Bone marrow (tissue), 2 donors: Measurements from ENCODE around the gene MYCBPAP.

Experiments used
- DNase-seq, 2 donors: peaks; one replicate each; lab custom pipeline; 2025; lab: John Stamatoyannopoulos, UW

The MYCBPAP gene

DNA sequence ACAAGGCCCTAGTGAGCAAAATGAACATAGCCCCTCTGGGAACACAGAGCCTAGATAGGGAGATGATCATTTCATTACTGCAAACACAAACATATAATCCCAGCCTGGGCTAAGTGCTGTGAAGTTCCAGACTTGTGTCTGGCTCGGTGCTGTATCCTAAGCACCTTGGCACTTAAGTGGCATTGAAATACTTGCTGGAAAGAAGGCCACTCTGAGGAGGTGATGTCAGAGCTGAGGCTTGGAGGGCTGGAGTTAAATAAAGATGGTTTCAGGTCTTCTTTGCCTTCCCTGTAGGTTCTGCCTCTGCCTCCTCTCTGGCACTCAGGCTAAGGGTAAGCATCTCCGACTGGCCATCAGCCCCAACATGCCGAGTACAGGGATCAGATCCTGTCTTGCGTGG, 49.9 kb downstream of the MYCBPAP start:
- no peak for DNase-seq

DNA sequence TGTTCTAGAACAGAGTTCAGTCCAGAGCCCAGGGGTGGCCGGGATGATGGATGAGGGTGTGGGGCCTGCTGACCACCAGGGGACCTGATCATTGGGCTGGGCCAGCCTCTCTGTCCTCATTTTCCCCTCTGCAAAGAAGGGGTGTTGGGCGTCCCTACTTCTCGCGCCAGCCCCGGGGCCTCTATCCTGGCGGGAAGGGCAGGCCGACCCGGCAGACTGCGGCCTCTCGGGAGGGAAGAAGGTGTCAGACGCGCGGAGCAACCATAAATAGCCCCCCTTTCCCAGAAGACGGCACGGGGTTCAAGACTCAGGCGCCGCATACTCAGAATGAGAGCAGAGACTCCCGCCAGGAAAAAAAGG, 50.3 kb downstream of the MYCBPAP start:
- no peak for DNase-seq

DNA sequence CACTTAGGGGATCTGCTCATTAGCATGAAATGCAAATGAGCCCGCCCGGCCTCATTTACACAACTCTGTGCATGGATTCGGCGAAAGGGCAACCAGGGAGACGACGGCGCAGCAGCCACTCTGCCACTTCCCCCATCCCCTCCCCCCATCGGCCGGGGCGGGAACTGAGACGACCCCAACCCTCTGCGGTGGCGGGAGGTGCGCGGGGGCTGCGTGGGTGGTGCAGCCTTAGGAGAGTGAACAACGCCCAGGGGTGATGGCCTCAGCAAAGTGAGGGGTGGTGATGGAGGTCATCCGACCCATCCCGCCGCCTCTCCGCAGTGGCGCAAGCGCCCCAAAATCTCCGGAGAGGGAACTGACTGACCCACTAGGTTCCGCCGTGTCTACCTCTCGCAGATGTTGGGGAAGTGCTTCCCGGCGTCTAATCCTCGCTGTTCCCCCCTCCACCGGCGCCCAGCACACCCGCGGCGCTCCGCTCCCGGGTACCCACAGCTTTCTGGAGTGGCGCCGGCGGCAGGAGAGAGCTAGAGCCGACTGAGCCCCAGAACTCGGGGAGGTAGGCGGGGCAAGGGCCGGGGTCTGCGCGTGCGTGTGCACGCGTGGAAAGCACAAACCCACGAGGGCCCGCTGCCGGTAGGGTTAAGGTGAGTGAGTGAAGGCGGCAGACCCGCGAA, 50.8 kb downstream of the MYCBPAP start:
- no peak for DNase-seq

DNA sequence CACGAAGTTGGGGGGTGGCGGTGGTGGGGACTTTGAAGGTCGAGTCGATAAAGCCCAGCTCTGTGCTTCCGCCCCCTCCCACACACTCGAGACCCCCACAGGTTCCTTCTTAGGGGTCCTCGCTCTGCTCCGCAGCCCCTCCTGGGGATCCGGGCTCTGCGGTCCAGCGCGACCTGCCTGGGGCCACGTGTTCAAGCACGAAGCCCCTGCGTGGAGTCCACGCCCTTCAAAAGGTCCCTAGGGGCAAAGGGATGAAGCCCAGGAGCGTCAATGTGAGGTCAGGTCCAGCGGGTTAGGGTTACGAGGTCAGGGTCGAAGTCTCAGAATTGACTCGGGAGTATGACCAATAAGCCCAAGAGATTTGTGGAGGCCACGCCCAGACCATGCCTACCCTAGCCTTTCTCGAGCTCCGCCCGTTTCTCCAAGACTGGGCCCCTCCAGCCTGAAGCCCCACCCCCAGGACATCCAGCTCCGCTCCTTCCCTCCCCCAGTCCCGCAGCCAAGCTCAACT, 51.5 kb downstream of the MYCBPAP start:
- no peak for DNase-seq

DNA sequence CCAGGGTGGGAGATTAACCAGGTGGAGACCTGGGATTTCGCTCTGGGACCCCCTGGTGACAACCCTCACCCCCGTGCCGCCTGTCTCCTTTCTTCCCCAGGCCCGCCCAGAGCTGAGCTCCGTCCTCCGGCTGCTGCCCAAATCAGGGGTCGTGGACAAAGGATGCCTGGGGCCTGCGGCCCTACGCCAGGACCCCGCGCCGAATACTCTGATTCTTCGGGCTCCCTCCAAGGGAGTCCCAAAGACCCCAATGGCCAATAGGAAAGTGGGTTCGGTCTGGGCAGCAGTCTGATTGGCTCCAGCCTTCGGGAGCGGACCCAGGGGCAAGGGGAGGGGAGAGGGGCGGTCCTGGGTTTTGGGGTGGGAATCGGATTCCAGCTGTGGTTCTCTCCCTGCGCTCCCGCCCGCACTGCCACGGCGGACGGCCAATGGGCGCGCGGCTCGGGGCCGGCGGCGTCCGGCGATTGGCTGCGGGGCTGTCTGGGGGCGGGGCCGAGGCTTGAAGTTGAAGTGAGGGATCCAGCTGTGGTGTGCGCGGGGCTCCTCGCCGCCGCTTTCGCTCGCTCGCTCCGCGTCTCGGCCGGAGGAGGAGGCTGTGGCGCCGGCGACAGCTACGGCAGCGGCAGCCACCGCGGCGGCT, 52.1 kb downstream of the MYCBPAP start, which contains the start of gene CACNA1G:
Gene CACNA1G (plus strand): TSS at position 531 of the 640 bp plus-strand sequence. CDS start 745 bp downstream, outside the sequence.
- peak; percentile 35 to 51 for DNase-seq

DNA sequence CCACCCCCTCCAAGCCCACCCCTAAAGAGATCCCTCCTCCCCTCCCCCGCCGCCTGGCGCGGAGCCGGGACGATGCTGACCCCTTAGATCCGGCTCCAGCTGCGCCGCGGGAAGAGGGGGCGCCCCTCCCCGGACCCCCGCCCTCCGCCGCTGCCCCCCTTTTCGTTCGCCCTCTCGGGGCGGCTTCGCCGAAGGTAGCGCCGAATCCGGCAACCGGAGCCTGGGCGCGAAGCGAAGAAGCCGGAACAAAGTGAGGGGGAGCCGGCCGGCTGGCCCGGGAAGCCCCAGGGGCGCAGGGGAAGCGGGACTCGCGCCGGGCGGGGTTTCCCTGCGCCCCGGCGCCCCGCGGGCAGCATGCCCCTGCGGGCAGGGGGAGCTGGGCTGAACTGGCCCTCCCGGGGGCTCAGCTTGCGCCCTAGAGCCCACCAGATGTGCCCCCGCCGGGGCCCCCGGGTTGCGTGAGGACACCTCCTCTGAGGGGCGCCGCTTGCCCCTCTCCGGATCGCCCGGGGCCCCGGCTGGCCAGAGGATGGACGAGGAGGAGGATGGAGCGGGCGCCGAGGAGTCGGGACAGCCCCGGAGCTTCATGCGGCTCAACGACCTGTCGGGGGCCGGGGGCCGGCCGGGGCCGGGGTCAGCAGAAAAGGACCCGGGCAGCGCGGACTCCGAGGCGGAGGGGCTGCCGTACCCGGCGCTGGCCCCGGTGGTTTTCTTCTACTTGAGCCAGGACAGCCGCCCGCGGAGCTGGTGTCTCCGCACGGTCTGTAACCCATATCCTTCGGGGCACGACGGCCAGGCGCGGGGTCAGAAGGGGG, 52.9 kb downstream of the MYCBPAP start:
- no peak for DNase-seq

DNA sequence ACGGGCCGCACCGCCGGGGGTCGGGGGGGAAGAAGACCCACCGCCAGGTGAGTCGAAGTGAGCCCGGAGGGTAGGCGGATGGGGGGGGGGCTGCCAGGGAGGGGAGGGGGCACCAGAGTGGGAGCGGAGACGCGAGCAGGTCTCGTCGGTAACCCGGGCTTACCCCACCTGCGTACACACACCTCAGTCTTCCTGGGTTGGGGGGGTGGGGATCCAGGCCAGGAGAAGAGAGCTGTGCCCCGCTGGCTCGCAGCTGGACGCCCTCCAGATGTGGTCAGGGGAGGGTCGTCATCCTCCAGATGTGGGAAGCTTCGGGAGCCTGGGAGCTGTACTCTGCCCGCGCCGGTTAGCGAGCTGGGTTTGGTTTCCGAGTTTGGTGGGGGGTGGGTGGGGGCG, 53.5 kb downstream of the MYCBPAP start:
- no peak for DNase-seq

DNA sequence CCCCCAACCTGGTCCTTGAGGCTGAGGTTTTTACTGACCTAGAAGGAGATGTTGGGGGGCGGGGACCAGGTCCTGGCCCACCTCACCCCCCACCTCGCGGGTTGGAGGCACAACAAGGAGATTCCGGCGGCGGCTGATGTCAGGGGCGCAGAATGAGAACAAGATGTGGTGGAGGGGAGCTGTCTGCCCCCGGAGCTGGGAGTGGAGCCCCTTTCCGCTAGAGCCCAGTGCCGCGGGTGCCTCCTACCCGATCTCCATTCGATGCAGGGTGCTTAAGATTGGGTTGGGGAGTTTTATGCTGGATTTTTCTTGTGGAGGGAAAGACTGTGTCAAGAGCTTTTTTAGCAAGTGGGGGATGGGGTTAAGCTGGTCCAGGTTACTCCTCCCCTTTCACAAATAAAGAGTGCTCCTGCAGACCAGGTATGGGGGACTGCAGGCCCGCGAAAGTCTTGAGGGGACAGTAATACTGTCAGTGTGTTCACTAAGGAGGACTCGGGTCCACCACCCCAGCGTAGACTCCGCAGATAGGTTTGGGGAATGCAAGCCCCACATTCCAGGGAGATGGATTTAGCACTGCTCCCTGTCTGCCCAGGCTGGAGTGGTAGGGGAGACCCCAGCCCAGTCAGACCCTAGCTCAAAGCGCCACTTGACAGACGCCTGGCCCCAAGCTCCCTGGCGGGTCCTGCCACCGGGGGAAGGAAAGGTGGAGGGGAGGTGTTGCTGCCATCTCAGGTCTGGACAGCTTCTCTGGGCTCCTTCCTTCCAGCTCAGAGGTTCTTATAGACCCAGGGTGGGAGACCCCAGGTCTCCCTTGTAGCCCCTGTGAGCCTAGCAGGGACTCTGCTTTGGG, 54.2 kb downstream of the MYCBPAP start:
- no peak for DNase-seq

DNA sequence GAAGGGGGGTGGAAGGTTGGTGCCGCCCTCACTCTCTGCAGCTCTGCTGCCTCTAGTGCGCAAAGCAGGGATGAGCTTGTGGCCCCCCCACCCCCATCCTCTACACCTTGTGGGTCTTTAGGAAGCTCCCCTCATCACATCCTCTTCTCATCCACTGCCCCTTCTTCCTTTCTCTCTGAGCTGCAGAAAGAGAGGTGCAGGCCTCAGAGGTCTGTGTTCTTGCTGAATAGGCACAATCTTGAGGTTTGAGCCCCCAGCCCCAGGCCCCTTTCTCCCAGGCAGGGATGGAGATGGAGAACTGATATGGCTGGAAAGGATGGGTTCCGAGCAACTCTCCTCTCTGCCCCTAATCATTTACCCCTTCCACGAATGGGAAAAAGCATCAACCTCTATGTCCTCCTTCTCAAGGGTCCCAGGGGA, 54.9 kb downstream of the MYCBPAP start:
- no peak for DNase-seq

DNA sequence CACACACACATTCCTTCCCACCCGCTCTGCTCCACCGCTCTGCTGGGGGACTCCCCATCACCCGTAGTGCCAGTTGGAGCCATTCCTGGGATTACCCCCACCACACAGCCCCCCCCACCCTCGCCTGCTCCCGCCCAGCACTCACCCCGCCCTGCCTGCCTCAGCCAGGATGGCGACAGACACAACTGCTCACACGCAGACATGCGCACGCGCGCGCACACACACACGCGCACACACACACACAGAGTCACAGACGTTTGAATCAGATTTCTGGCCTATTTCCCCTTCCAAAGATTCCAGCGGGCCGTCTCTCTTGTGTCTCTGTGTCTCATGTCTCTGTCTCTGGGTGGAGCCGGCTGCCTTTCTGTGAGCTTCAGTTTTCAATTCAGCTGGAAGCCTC, 56.7 kb downstream of the MYCBPAP start:
- DNase-seq: no peak

DNA sequence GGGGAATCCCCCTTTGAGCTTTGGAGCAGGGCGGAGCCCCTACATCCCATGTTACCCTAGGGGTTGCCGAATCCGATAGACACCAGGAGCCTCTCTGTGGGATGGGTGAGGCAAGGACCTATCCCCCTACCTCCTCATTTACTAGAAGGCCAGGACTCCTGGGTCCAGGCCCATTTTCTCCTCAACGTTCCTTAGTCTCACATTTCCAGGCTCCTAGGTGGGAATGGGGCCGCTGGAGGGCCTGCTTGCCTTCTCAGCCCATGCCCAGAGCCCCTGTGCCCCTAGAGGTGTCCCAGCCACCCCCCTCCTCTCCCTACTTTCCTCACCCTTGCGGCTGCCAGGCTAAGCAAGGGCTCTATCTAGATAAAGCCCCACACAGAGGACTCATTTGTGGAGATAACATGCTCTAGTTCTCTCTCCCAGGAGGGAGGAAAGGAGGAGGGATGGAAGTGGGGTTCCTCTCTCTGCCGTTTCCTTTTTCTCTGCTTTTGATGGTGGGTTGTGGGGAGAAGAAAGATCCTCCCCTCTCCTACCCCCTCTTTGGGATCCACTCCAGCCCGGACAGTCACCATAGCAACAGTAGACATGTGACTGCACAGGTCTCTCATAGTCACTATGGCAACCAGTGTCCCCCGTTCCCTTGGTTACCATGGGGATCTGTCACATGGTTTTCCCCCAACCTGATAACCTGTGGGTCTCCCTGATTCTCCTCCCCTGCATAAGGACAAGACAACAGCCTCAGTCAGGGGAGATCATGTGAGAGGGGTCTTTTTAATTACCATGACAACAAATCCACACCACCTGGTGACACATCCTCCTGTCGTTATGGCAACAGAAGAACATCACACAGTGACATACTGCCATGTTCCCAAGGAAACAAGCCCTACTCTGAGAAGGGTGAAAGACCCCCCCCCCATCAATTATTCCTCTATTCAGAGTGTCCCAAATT, 57.4 kb downstream of the MYCBPAP start:
- no peak for DNase-seq

DNA sequence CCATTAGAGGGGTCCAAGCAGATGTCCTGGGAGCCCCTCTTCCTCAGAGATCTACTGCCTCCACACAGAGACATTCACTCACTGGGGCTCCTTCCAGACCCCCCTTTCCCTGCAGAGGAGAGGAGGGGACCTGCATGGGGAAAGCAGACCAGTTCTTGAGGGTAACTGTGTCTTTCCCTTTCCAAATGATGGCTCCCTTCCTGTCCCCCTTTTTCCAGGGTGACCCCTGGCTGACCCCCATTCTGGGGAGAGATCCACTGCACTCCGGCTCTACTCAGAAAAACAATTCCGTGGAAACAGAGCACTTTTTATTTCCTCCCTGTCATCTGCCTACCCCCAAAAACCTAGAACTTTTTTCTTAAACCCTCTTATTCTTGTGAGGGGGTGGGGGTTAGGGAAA, 58.6 kb downstream of the MYCBPAP start:
- no peak for DNase-seq

DNA sequence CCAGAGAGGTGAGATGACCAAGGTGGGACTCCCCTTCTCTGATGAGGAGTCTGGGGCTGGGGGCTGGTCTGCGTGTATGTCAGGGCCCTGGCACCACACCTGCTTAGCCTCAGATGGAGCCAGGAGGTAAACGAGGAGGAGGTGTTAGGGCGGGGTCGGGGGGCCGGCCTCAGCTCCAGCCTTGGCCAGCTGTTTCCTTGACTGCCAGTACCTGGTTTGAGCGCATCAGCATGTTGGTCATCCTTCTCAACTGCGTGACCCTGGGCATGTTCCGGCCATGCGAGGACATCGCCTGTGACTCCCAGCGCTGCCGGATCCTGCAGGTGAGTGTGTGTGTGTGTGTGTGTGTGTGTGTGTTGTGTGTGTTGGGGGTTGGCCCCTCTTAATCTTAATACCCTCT, 60.4 kb downstream of the MYCBPAP start:
- no peak for DNase-seq

DNA sequence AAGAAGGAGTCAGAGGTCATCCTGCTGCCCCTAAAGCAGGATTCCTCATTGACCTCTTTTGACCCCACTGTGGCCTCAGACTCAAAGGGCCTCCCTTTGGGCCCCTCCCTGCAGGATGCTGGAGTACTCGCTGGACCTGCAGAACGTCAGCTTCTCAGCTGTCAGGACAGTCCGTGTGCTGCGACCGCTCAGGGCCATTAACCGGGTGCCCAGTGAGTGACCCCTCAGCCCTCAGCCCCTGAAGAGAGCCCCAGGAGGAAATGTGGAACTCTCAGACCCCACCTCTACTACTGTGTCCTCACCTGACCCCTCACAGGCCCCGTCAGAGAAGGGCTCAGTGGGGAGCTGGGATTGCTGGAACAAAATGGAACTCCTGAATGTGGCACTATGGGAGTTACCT, 61.4 kb downstream of the MYCBPAP start:
- no peak for DNase-seq

DNA sequence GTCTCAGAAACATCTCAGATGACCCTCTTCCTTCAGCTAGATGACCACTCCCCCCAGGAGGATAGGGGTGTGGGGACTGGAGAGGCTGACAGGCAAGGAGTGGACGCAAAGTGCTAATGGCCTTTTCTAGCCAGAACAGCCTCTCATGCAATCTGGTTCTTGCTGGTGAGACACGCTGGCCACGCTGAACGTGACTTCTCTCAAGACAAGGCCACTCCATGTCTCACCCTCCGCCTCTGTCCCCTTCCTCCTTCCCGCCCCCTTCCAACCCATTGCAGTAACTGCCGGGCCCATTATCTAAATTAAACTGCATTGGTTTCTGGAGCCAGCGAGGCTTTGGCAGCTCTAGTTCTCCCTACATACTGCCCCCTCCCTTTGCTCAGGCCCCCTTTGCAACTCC, 61.8 kb downstream of the MYCBPAP start:
- no peak for DNase-seq

DNA sequence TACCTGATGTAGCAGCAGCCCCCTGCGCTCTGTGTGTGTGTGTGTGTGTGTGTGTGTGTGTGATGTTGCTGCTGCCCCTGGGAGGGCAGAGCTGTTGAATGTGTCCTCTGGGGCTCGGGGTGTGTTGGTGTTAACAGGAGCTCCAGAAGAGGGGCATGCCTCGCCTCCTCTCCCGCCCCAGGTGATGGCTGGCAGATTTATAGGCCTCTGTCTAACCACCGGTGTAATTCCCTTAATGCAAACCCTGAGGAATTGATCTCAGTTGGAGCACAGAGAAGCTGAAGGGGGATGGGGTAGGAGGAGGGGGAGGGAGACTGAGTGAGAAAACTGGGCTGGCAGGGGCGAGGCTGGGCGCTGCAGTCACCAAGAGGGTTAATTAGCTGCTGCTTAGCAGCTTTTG, 62.3 kb downstream of the MYCBPAP start:
- DNase-seq: no peak

DNA sequence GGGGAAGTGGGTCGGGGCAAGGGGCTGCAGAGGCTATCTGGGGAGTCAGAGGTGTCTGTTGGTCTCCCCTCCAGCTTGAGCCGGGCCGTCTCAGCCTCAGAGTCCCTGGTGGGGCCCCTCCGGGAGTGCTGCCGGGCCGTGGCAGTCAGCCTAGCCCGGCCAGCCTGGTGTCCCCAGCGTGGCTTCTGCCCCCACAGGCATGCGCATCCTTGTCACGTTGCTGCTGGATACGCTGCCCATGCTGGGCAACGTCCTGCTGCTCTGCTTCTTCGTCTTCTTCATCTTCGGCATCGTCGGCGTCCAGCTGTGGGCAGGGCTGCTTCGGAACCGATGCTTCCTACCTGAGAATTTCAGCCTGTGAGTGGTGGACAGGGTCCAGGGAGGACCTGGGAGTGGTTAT, 63.4 kb downstream of the MYCBPAP start:
- no peak for DNase-seq

DNA sequence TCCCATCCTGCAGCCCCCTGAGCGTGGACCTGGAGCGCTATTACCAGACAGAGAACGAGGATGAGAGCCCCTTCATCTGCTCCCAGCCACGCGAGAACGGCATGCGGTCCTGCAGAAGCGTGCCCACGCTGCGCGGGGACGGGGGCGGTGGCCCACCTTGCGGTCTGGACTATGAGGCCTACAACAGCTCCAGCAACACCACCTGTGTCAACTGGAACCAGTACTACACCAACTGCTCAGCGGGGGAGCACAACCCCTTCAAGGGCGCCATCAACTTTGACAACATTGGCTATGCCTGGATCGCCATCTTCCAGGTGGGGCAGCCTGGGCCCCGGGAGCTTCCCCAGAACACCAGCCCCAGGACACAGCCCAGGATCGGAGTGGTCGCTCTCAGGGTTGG, 64.3 kb downstream of the MYCBPAP start:
- DNase-seq: no peak

DNA sequence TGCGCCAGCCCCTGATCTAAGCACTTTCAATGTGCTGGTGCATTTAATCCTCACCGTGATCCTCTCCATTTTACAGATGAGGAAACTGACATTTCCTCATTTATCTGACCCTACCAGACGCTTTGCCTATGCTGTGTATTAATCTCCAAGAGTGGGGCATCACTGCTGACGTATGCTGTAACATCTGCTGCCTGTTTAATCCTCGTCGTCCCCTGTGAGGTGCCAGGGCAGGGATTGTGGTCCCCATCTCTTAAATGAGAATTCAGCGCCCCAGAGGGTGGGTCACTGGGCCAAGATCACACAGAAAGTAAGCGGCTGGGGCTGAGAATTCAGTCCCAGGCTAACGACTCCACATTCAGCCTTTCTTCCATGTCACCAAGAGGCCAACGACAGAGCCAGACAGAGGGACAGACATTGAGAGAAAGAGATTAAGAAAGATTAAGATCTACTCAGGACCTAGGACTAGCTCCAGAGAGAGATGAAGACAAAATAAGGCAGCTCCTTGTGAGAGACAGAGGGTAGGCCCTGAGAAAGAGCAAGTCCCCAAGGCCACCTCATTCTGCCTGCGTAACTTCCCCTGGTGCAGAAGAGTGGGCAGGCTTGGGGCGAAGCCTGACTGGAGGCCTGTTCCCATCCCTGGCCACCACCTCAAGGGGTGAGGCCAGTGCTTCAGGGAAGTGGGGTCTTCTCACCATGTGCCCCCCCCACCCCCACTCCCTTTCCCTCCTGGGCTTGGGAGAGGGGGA, 65.8 kb downstream of the MYCBPAP start:
- DNase-seq: no peak

DNA sequence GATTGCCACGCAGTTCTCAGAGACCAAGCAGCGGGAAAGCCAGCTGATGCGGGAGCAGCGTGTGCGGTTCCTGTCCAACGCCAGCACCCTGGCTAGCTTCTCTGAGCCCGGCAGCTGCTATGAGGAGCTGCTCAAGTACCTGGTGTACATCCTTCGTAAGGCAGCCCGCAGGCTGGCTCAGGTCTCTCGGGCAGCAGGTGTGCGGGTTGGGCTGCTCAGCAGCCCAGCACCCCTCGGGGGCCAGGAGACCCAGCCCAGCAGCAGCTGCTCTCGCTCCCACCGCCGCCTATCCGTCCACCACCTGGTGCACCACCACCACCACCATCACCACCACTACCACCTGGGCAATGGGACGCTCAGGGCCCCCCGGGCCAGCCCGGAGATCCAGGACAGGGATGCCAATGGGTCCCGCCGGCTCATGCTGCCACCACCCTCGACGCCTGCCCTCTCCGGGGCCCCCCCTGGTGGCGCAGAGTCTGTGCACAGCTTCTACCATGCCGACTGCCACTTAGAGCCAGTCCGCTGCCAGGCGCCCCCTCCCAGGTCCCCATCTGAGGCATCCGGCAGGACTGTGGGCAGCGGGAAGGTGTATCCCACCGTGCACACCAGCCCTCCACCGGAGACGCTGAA, 67.5 kb downstream of the MYCBPAP start:
- DNase-seq: no peak
